GM21737 (cell line): Measurements from ENCODE around the gene MCEE.
A peak's percentile ranks its signal among the peaks of the same experiment; 100 is the strongest.
"Not testable (repeated sequence)": the region's sequence is repeated elsewhere in the genome, so short reads cannot be mapped to it uniquely, and the experiment has no call there.

ENCODE experiments used
- ATAC-seq: cut with Tn5 transposase; IDR thresholded peaks from one replicate; pipeline ENCODE4 v1.9.1; 2021; ENCODE audit warnings: mild to moderate bottlenecking, moderate library complexity; ENCODE audit not compliant: unreplicated experiment

The MCEE gene

DNA sequence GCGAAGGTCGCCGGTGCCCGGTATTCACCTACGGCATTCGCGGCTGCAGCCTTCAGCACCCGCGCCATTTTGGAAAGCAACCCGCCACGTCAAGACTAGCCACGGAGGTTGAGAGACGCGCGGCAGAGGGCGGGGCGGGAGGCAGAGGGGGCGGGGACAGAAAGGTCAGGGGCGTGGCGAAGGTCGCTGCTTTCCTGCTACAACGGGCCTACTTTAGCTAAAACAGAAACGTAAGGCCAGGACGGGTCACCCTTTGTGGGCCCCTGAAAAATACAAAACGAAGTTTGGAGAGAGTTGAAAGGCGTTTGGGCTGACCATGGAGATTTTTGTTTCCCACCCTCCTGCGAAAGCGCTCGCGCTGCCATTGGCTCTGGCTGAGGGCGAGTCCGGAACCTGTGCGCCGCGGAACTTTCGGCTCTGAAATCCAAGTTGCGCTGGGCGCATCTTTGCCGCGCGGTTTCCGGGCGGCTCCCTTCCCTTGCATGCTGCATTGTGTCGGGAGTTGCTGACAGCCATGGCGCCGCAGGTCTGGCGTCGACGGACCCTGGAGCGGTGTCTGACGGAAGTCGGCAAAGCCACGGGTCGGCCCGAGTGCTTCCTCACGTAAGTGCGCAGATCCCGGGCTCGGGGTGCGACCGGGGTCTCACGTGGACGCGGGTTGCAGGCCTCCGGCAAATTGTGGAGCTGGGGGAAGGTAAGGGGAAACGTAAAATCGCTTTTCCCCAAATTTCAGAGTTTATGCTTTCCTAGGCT, at the start of gene MCEE, which contains the start of gene MPHOSPH10:
Gene MCEE, minus strand, starts transcription at position 78 of the 753 bp plus-strand sequence. Its CDS starts 10 bp downstream, at position 68.
Gene MPHOSPH10, plus strand, starts transcription at position 483 of the 753 bp plus-strand sequence. Its CDS starts 32 bp downstream, at position 515.
- peak; percentile 88 for ATAC-seq

DNA sequence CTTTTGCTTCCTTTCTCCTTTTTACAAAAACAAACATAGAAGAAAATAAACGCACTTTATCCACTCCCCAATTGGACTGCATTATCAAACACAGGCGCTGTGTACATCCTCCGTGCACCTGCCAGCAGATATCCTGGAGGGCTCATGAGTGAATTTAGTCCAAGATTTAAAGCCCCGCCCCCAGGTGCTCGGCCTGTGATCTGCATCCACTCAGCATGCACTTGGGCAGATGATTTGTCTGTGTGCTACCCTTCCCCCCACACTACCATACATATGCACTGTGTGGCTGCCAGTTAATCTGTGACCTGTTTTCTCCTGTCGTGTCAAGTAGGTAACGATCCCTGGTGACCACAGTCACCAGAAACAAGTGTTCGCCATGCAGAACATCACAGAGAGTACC, 48.8 kb upstream of the MCEE start:
- not testable (repeated sequence) for ATAC-seq

DNA sequence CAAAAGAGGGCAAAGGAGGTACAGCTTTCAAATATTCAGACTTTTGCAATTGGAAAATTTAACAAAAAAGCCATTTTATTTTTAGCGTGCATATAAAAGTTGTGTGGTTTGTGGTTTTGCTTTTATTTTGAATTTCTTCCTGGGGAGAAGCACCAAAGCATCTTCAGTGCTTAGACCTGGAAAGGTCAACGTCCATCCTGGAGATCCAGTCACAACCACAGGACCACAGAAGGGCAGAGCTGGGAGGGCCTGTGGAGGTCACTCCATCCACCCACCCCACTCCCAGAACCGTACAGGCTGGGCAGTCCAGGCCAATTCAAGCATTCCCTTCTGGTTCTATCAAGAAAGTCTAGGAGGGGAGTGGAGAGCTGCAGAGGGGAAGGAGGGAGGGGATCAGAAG, 44.2 kb upstream of the MCEE start:
- no peak for ATAC-seq

DNA sequence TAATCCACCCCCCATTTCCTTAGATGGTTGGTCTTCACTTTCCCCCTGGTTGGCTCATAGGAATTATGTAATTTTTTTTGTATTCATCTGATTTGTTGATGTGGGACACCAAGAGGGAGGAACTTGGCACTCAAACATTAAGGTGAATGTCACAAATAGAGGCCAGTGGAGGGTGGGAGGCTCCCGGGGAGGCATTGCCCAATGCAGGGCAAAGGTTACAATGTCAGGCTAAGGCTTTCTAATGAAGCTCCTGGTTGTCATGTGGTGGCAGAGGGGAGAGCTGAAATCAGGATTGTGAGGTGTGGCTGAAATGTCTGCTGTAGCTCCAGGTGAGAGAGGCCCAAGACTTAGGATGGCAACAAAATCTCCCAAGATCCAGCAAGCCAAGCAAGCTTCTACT, 43.1 kb upstream of the MCEE start:
- ATAC-seq = no peak

DNA sequence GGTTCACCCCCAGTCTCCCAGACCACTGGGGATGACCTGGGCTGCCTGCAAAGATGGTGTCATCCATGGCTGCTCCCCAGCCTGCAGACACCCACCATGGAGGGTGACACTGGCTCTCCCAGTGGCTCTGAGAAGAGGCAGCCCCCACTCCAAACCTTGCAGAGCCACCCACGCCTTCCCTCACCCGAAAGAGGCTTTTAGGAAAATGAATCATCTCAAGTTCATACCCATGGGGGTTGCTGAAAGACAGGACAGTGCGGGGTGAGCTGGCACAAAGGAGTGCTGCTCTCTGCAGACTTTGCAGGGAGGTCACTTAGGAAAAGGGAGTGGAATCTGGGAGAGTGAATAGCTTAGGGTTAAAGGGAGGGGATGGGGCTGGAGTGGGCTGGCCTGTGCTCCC, 36.8 kb upstream of the MCEE start:
- no peak for ATAC-seq

DNA sequence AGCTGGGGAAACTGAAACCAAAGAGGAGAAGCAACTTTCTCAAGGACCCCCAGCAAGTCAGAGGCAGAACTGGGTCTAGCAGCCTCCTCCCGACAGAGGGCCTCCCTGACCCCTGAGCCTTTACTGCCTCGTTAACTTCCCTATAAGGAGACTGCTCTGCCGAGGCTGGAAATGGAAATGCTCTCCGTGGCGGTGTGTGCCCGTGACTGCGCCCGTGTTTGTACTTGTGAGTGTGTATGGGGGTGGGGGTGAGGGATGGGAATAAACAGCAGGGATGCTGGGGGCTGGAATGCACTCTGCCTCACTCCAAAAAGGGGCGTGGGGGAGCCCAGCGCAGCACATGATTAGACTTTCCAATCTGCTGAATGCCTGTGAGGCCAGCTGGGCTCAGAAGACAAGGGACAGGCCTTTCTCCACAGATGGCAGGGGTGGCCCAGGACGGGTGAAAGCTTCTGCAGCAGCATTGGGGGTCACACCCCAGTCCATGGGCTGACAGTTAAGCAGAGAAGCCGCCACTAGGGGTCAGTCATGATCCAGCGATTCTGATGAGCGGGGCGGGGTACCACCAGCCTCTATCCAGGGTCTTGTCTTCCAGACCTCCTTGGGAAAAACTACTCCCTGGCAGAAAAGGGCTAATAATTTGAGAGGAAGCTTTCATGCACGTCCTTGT, 27.2 kb upstream of the MCEE start:
- ATAC-seq = no peak

DNA sequence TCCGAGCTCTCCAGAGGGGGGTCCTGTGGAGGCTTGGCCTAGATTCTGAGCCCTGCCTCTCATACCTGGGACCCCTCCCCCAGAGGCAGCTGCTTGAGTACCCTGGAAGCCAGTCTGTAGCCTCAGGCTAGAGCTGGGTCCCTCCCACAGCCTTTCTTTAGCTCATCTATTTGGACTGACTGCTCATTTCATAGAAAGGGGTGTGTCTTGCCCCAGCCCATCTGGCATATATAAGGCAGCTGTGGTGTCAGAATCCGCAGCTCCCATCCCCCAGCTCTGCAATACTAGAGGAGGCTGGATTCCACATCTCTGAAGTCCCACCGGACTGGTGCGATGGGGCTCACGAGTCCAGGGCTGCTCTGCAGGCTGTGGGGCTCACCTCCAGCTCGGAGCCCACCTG, 26.5 kb upstream of the MCEE start:
- ATAC-seq = no peak

DNA sequence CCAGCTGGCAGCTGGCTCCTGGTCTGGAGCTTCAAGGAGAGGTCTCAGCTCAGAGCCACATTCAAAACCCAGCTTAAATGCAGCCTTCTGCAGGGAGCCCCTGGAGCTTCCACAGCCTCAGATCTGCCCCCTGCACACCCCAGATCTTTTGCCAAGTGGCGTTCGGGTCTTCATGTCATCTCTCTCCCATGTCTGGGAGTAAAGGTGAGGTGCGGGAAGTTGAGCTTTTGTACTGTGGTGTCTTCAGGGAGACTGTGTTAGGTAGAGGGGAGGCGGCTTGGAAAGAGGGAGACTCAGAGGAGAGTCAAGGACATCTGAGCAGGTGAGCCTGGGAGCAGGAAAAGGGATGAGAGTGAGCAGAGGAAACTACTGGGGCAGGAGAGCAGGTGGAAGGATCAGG, 25.8 kb upstream of the MCEE start:
- ATAC-seq = no peak

DNA sequence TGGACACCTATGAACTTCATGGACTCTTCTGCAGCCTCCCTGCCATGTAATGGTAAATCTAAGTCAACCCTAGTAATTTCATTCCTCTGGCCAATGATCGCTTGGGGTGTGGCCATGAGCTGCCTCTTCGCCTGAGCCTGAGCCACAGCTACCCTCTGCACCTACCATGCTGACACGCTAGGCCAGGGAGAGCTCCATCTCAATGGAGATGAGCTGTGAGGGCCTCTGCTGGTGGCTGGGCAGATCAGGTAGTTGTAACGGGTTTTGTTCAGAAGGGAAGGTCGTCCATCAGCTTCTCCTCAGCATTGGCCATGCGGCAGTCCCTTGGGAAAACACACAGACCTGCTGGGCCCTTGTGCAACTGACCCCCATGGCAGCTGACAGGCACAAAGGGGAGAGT, 24.8 kb upstream of the MCEE start:
- no peak for ATAC-seq

DNA sequence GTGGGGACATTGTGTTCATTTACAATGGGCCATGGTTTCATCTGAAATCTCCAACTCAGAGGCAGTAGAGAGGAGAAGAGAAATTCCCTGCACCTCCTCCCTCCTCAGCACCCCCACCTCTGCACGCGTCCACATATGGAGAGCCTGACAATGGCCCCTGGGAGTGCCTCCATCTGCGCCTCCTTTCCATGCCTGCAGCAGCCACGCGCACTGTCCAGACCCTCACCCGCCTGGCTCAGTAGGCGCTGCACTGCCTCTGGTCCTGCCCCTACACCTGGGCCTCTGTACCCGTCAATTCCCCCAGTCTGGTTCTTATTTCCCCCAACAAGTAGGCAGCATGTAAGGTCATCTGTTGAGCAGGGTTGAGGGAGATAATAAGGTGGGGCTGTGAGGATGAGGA, 24.2 kb upstream of the MCEE start:
- no peak for ATAC-seq

DNA sequence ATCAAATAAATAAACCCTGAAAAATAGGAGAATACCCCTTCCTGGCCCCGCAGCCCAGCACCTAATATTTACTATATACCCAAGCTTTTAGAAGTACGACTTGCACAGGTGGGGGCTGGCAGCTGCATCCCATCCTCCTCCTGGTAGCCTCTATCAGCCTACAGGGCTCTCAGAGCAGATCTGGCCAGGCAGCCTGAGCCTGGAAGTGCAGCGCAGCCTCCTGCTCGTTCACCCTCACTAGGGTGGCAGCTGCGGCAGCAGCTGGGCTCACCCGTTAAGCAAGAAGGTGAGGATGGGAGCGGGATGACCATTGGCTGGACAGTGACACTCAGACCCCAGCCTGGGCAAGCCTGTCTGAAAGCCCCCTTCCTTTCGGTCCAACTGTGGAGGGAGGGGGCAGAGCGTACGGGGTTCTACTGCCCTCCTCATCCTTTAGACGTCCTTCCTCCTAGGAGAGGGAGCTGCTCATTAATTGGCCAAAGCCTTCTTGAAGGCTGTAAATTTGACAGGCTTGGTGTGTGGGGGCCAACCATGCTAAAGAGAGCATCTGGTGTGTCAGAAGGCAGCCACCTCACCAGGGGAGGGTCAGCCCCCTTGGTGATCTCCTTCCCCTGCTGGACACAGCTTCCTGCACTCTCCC, 23.7 kb upstream of the MCEE start:
- no peak for ATAC-seq

DNA sequence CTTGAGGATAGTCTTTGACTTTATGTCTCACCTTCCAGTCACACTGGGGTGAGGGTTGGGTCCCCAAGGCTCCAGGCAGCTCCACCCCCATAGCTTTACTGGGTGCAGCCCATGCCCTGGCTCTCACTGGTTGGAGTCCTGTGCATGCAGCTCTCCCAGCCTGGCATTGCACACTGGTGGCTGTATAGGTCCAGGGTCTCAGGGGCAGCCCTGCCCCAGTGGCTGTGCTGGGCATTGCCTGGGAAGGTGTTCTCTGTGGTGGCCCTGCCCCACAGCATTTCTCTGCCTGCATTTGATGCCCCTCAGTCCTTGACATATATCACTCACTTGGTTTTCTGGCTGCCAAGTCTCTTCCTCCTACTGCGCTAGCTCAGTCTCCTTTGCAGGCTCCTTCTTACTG, 21.6 kb upstream of the MCEE start:
- ATAC-seq = no peak

DNA sequence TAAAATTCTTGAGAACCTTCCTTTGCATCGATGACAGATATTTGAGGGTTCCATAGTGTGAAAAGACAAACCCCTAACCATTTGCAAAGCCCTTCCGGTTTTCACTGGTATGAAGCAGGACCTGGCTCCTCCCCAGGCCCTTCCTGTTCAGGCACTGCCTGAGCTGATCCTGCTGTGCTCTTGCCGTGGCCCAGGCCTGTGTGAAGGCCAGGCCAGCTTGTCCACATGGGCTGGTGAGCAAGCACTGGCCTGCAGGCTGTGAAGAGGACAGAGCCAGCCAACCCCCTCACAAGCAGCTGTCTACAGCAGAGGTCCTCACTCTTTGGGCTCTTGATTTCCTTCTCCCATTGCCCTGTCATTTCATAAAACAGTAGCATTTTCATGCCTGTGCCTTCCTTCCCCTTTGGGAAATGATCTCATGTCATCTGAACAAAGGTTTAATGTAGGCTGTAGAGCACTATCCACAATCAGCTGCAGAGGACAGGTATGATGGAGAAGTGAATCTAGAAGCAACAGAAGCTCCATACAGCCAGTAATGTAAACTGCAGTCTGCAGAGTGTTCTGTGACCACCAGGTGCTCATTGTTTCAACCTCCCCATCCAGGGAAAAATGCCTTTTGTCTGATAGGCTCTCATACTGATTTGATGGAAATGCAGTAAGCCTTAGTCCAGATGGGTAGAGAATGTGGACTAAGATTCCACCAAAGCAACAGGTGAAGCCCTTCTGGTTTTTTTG, 20.2 kb upstream of the MCEE start:
- no peak for ATAC-seq

DNA sequence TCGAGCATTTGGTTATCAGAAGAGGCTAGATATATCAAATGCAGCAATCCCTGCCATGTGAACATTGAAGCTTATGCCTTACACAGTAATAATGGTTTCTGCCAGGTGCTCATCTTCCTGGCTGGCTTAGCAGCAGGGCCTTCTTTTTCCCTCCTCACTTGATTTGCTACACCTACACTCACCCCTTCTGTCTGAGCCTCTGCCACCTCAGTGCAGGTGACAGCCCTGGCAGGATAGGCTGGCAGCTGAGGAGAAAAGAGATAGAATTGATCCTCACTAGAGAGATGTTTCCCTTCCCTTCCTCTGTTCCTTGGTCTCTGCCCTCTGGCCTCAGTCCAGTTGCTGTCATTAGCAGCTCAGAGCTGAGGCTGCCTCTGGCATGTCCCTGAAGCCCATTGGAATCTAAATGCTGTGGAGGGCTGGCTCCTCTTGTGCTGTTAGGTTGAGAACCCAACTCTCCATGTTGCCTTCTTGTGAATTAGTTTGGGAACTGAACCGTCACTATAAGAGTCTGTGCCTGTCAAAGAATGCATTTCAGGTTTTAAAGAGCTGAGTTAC, 18.6 kb upstream of the MCEE start:
- ATAC-seq = no peak

DNA sequence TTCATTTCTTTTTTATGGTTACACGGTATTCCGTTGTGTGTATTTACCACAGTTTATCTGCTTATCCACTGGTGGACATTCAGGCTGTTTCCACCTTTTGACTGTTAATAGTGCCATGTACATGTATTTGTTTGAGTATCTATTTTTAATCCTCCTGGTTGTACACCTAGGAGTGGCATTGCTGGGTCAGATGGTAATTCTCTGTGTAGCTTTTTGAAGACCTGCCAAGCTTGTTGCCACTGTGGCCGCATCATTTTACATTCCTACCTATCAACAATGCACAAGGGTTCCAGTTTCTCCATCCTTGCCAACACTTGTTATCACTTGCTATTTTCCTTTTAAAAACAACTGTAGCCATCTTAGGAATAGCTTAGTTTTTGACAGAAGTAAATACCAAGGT, 13.8 kb upstream of the MCEE start:
- no peak for ATAC-seq

DNA sequence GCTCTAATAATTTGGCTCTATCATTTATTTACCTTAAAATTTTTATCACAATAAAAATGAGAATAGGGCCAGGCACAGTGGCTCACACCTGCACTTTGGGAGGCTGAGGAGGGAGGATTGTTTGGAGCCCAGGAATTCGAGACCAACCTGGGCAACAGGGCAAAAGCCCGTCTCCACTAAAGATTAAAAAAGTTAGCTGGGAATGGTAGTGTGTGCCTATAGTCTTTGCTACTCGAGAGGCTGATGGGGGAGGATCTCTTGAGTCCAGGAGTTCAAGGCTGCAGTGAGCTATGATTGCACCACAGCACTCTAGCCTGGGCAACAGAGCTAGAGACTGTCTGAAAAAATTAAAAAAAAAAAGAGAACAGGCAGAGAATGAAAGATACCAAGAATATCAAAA, 6.1 kb upstream of the MCEE start:
- no peak for ATAC-seq

DNA sequence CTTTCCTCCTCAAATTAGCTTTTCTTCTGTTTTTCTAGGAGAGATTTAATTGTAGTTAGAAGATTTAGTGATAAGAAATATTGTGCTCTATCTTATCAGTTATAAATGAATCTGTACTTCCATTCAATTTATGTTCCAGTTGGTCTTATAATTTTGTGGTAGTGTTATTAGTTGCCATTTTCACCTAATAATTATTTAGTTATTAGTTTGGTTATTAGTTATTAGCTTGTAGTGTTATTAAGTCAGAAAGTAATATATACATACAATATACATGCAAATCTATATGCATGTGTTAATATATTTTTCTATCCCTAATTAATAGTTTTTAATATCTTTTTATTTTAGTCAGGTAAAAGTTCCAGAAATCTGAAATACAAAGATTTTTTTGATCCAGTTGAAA, 3.6 kb upstream of the MCEE start:
- ATAC-seq = no peak

DNA sequence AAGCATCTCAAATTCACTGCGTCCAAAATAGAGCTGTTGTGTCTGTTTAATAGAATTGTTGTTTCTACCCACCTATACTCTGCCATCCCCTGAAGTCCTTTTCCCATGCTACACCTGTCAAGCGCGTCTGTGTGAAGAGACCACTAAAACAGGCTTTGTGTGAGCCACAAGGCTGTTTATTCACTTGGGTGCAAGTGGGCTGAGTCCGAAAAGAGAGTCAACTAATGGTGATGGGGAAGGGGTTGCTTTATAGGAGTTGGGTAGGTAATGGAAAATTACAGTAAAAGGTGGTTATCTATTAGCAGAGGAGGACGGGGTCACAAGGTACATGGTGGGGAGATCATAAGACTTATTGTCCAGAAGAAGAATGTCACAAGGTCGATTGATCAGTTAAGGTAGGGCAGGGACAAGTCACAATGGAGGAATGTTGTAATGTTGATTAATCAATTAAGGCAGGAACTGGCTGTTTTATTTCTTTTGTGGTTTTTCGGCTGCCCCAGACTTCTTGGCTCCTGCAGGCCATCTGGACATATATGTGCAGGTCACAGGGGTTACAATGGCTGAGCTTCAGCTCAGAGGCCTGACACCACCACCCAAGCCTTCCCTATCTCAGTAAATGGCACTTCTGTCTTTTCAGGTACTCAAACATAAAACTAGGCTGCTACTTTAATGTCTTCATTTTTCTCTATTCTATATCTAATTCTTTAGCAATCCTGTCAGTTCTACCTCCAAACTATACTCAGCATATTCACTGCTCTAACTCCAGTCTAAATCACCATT, 1.5 kb upstream of the MCEE start:
- not testable (repeated sequence) for ATAC-seq

DNA sequence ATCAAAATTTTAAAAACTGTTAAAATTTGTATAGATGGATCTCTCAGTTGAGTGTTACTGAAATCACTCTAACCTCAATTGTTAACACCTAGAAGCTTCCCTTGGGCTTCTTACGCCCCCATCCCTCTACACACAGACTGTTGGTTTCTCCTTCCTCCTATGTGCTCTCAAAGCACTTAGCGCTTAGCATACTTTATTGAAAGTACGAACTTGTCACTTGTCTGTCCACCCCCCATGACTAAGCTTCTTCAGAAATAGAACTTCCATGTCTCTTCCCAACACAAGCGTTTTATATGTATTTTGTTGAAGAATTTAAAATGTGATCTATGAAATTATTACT, 846 bp upstream of the MCEE start:
- peak; percentile 21 for ATAC-seq

DNA sequence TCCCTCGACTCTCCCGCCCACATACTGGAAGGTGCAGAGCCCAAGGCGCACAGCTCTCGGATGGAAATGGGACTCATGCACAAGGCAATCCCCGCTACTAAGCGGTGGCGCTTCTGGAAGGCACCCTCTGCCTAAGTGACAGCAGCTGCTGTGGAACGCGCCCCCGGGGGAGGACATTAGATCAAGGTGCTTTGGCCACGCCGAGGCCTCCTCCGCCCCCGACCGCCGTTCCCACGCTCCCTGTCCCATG, 202 bp downstream of the MCEE start:
- ATAC-seq = peak; percentile 37
